Stimulated activated CD8-positive, alpha-beta memory T cell treated with anti-CD3 and anti-CD28 coated beads, Interleukin-4, amount 100 ng/mL, for 48 hours (primary cell): ENCODE measurements around the gene TMEM135.

Experiments used
- DNase-seq: peaks from one replicate; pipeline ENCODE4 v3.0.0-alpha.2; 2020

The TMEM135 gene

DNA sequence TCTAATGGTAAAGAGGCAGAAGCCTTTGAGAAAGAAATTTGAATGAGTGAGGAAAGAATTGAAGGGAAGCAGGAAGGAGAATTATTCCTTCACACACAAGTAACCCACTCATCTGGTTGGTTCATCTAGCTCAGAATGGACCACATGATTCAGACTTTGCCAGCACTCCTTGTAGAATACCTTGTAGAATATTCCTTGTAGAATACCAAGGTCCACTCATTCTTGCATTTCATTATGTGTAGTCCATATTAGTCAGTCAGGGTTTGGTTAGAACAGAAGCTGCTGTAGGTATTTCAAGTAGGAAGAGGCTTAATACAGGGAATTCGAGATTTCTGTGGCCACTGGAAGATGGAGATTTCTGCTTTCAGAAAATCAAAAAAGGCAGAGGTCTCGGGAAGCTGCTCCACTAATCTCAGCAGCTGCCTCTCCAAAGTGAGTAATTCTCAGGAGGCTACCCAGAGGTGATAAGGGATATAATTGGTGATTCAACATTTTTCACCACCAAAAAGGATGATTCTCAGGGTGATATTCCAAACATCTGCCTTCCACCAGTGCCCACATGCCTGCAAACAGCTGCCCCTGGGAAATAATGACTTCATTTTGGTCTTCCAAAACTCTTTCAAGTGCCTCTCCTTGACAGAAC, 329.1 kb downstream of the TMEM135 start:
- no peak for DNase-seq

DNA sequence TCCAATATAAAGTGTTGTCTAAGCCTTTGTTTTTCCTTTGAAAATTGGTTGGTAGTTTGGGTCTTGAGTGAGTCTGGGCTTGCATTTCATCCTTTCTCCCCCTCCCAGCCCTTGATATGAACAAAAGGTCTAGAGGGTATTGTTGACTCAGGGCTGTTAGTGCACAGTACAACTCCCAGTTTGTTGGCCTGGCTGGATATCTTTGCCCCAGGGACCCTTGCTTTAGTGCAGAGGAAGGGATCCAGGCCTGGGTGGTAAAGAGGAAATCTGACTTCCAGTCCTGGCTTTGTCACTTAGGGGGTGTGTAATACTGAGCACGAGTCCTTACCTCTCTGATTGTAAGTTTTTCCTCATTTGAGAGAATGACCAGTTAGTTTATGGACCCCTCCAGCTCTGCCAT, 330.4 kb downstream of the TMEM135 start:
- no peak for DNase-seq

DNA sequence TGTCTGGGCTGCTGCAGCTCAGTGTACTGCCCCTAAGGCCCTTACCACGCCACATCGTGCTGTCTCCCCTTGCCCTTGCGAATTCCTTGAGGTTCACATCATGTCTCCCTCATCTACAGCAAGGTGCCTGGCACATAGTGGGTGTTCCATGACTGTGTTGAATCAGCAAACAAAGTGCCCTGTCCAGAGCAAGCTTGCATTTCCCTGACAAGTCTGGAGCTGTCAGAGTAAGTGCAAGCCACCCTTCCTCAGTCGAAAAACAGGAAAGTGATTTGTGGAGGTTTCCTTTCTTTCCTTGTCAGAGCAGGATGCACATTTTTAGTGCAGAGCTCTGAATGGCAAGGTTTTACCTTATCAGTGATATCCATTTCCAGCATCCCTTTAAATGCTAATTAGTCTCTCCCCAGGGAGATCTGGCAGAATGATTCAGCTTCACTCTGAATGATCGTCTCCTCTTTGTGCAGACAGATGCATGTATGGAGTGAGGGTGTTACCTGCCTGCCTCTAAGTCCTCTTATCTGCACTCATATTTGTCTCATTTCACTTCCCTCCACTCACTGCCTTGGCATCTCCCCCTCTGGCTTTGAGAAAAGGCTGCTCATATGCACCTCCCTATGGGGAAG, 331.2 kb downstream of the TMEM135 start:
- DNase-seq: no peak

DNA sequence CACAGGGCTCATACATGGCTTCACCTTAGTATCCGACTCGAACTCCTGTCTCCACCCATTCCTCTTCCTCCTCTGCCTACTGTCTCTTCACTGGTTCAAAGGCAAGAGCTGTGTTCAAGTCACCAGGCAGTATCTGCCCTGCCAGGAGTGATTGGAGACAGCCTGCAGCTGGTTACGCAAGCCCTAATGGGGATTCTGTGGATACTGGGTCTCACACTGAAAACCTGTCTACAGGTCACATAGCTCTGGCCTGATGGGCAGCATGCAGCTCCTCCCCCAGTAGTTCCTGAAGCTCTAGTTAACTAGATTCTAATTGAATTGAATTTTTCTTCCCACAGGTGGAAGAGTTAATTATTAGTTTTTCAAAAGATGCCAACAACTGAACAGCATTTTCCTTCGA, 332.2 kb downstream of the TMEM135 start:
- DNase-seq: no peak

DNA sequence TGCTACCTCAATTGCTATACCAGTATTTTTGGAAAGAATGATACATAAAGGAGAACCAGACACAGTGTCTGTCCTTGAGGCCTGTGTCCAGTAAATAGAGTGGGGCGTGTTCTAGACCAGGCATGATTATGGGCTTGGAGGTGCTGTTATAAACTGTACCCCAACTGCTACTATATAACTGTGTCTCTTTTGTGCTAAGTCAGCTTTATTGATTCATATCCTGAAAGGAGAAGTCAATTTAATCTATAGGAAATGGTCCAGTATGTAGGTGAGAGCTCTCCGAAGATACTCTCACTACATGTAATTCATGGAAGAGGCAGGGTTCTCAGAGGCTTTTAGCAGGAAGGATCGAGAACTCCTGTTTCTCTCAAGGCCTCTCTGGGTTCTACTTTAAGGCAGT, 334.3 kb downstream of the TMEM135 start:
- DNase-seq: no peak
